CD4-positive, alpha-beta T cell treated with Interleukin-17A for 4 hours (primary cell): ENCODE measurements around the gene TMEM190.
"Not testable (repeated sequence)": the region's sequence is repeated elsewhere in the genome, so short reads cannot be mapped to it uniquely, and the experiment has no call there.

Source experiments
- DNase-seq: peaks from one replicate; pipeline ENCODE4 v3.0.0-alpha.2; 2020; ENCODE audit warnings: mixed read lengths

TMEM190 gene

DNA sequence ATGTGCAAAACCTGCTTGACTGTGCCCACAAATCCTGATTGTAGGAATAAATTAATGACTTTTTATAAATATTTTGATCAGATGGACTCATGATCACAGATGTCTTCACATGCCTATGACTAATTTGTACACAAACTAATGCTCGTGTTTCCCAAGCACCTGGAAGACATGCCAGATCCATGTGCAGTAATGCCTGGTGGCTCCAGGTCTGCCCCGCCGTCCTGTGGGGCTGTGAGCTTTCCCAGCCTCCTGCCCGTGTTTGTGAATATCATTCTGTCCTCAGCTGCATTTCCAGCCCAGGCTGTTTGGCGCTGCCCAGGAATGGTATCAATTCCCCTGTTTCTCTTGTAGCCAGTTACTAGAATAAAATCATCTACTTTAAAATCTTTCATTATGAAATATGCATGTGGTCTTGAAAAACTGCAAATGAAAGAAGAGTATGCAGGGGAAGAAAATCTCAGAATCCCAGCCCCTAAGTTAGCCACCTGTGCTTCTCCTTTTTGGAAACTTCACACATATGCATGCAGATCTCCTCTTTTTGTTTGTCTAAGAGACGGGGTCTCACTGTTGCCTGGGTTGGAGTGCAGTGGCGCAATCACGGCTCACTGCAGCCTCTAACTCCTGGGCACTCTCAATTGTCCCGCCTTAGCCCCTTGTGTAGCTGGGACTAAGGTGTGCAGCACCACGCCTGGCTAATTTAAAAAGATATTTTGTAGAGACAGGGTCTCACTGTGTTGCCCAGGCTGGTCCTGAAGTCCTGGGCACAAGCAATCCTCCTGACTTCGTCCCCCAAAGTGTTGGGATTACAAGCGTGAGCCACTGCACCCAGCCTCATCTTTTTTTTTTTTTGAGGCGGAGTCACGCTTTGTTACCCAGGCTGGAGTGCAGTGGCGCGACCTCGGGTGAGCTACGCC is 15.3 kb downstream of the TMEM190 start:
- no peak for DNase-seq

DNA sequence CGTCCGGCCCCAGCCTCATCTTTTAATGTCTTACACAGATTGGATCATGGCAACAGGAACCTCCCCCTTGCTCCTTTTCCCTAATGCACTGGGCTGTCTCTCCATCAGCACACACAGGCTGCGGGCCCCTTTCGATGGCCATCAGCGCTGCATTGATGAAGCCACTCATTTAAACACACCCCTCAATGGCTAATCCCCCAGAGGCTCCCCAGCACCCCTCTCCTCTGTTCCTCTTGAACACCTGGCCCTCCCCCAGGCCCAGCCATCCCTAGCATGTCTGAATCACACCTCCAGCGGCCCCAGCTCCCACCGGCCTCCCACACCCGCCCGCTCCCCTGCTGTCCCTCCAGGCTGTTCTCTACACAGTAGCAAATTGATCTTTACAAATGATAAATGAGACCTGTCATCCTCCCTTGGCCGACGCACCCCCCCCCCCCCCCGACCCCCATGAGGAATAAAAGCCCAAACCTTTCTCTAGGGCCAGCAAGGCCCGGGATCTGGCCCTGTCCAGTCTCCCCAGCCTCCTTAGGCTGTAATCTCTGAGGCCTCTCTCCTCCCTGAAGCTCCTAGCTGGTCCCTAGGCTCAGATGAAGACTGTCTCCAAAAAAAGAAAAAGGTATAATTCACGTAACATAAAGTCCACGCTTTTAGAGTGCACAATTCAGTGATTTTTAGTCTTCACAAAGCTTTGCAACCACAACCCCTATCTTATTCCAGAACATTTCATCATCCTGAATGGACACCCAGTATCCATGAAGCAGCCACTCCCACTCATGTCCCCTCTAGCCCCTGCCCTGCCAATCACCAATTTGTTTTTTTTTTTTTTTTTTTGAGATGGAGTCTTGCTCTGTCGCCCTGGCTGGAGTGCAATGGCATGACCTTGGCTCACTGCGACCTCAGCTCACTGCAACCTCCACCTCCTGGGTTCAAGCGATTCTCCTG is 16.5 kb downstream of the TMEM190 start:
- no peak for DNase-seq

DNA sequence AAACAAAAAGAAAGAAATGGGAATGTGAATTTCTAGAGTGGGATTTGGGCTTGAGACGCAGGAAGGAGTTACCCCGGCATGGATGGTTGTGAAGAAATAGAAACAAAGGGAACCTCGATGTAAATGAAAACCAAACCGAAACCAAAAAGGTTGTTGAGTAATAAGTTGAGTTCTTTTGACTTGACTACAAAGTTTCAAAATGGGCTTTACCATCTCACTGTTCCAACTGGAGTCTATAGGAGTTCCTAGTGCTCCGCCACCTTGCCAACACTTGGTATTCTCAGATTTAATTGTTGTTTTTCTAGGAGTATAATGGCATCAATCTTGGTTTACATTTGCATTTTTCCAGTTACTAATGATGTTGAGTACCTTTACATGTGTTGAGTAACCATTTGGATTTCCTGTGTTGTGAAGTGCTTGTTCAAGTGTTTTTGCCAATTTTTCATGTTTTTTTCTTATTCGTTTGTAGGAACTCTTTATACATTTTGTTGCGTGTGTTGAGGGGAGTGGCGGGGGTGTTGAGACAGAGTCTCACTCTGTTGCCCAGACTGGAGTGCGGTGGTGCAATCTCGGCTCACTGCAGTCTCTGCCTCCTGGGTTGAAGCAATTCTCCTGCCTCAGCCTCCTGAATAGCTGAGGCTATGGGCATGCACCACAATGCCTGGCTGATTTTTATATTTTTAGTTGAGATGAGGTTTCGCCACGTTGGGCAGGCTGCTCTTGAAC is 21.7 kb downstream of the TMEM190 start:
- no peak for DNase-seq

DNA sequence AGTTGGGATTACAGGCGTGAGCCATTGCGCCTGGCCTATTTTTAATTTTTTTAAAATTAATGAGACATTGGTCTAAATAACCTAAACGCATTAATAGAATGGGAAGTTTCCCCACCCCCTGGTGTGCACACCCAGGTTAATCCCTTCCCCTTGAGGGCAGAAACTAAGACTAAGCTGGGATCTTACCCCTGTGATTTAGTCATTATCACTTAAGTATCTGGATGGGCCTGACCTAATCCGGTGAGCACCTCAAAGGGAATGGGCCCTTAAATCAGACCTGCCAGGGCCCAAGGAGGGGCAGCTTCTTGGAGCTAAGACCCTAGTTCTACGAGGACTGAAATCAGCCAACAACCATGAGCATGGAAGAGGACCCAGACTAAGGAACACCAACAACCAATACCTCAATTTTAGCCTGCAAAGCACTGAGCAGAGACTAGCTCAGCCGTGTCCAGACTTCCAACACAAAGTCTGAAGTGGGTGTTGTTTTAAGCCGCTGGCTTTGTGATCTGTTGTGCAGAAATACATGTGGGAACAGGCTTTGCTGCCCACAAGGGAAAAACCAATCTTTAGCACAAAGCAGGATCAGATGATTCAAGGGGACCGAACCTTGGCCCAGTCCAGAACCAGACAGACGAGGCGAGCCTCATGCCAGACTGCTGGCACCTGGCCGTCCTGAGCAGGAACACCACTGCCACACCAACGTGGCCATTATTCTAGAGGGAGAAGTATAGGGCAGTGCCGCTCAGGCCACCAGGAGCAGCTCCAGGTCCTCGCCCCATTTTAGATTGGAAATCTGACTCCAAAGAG is 23.9 kb downstream of the TMEM190 start:
- DNase-seq = no peak

DNA sequence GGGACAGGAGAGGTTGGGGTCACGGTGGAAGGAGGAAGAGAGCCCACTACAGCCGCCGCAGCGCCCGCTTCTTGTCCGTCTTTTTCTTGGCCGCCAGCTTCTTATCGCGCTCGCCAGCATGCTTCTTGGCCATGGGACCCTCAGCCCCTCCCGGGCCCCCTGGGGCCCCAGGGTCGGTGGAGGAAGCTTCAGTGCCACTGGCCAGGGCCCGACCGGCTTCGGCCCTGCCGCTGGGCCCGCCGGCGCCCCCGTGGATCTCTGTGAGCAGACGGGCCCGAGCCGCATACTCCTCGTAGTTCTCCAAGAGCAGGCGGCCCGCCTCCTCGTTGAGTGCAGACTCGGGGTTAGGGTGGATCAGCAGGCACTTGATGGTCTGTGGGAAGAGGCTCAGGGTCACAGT is 24.8 kb downstream of the TMEM190 start:
- not testable (repeated sequence) for DNase-seq

DNA sequence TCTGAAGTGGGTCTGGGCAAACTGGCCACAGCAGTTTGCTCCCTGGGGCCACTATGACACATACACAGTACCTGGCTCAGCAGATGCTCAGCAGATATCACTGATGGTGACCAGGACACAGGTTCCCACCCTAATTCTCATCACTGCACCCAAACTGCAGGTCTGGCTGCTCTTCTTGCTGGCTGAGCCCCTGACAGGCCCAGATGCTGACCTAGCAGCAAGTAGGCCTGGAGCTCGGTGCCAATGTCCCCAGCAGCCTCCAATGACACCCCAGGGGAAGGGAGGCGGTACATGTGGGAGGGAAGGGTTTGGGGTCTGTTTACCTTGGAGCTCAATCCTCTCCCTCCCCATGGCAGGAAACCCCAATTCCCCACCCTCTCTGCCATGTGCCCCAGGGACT is 25.9 kb downstream of the TMEM190 start:
- no peak for DNase-seq

DNA sequence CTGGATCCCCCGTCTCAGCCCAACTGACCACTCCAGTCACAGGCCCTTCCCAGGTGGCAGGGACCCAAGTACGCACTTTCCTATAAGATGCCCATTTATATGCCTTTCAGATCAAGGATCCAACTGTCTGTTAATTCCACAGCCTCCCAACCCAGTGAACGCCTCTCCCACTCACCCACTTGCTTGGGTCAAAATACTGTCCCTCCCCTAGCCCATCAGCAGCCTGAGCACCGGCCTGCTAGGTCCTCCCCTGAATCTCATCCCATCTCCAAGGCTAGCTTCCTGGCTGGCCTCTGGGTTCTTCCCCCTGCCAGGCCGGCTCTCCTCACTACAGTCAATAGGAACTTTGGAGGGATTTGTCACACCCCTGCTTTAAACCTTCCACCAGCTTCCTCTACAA is 29.0 kb downstream of the TMEM190 start:
- no peak for DNase-seq

DNA sequence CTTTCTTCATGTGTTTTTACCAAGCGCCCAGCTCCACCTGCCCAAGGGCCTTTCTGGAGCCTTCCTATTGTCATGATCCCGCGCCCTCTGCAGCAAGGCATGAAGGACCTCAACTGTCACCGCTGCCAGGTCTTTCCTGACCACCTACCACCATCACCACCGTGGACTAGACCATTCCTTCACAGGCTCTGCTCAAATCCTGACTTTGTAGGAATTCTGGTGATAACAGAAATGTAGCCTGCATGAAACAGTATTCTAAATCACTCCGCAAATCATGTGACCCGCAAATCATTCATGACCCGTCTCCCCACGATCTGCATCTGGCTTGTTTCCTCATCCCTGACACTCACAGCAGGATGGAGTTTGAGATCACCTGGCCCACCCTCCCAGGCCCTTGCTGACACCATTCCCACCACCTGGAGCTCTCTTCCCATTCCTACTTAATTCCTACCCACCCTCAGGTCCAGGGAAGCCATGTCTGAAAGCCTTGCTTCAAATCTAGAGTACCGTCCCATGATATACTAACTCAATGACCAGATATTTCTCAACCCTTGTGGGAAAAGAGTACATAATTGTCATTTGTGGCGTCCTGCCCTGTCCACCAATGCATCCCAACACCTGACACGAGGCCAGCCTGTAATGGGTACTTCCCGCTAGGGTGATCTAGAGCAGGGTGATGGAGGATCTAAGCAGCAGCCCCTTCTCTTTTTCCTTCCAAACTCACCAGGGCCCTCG is 29.6 kb downstream of the TMEM190 start:
- DNase-seq = no peak

DNA sequence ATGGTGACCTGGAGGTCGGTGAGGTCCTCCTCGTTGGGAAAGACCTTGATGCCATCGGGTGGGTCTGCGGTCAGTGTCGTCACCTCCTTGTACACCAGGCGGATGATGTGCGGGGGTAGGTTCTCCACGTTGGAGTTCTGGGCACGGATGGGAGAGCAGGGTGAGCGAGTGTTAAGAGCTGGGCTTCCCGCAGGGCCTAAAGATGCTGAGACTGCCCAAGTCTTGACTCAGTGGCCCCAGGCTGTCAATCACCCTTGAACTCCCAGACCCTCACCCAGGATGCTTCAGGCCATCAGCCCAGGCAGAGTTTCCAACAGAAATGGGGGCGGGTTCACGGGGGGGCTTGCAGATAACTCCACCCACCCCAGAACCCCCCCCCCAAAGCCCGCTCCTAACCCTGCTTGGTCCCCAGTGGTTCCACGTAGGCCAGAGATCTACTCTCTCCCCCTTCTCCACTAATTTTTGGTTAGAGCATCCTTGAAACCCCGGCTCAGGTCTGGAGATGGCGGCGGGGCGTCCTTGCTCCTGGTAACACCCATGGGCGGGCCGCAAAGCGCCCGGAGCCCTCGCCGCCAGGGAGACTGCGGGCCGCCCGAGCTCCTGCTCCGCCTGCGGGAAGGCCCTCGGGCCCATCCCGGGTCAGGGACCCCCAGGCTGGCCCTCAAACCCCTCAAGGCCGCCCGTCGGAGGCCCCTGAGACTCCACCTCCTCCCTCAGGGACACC is 30.4 kb downstream of the TMEM190 start:
- DNase-seq = peak; percentile 46

DNA sequence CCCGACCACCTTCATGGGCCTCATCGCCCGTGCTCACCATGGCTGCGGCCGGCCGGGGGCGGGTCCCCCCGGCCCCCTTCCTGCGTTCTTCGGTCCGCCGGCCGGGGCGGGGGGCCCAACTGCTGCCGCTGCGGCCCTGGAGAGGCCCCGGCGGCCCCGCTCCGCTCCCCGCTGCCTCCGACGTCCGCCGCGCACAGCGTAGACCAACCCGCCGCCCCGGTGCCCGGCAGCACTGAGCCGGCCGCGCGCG is 30.8 kb downstream of the TMEM190 start, which contains the start of gene UBE2S:
TSS of gene UBE2S (minus strand) at position 239 of the 250 bp plus-strand sequence. CDS start at position 40, 199 bp downstream.
- not testable (repeated sequence) for DNase-seq

DNA sequence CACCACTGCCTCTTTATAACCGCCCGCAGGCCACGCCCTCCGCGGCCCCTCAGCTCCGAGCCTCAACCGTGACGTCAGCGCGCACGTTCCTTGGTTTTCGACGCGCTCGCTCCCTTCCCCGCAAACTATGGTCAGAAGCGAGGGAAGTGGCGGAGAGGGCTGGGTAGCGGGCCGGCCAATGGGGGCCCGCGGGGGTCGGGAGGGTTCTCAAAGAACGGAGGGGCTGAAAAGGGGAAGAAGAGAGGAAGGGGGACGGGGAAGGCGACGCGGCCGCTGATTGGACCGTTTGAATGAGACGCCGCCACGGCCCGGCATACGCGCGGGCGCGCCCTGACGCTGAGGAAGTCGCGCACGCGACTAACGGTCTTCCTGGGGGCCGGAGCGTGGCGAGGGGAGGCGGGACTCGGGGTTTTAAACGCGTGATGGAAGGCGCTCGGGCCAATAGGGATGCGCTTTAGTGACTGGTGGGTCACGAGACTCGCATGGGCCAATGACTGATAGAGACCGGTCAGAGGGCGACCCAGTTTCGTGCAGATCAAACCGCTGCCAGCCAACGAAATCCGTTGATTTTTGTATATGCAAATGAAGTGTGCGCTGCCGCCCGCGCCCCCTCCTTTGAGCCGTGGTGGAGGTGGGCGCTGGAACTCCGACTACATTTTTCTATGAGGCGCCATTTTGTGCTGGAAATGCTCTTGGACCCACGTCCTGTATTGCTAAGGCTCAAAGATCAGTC is 31.3 kb downstream of the TMEM190 start:
- peak; percentile 97 for DNase-seq

DNA sequence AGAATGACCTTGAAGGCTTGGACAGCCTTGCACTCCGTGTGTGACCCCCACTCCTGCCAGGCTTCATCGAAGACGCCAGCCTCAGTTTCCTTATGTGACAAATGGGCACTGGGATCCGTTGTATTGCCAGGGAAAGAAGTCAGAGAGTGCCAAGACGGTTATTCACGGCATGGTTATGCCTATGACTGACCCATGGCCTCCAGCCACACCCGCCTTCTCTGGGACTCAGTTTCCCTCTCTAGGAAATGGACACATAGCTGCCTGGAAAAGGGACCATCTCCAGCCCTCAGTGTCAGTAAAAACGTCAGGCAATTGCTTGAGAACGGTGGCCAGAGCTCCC is 31.9 kb downstream of the TMEM190 start:
- DNase-seq = no peak

DNA sequence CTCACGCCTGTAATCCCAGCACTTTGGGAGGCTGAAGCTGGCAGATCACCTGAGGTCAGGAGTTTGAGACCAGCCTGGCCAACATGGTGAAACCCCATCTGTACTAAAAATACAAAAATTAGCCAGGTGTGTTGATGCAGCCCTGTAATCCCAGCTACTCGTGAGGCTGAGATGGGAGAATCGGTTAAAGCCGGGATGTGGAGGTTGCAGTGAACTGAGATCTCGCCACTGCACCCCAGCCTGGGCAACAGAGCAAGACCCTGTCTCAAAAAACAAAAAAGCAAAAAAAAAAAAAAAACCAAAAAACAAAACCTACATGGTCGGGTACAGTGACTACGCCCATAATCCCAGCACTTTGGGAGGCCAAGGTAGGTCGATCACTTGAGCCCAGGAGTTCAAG is 32.6 kb downstream of the TMEM190 start:
- DNase-seq = not testable (repeated sequence)

DNA sequence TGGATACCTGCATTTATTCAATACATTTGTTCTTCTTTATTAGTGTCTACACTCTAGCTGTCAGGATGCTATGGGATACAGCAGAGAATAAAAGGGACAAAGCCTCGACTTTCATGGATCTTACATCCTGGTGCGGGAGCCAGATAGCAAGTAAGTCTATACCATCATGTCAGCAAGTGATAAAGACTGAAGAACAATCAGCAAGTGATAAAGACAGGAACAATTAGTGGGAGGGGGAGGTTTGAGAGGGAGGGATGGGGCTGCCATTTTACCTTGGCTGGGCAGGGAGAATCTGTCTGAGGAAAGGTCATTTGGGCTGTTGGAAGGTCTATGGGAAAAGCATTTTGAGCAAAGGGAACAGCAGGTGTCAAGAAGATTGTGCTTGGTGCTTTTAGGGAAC is 33.5 kb downstream of the TMEM190 start:
- DNase-seq = no peak

DNA sequence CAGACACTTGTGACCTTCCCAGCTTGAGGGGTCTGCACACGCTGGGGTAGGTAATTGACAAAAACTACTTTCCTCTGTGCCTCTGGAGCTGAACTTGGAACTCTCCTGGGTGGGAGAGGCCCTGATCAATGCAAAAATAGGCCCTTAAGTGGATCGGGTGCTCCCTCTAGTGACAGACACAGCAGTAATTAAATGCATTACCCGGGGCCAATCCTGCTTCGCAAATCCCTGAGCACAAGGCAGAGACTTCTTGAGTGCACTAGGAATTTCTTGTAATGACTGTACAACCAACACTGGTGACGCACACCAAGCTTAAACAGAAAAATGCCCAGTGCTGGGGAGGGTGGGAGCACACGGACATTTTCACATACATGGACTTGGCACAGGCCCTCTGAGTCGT is 41.6 kb downstream of the TMEM190 start:
- DNase-seq = peak; percentile 72

DNA sequence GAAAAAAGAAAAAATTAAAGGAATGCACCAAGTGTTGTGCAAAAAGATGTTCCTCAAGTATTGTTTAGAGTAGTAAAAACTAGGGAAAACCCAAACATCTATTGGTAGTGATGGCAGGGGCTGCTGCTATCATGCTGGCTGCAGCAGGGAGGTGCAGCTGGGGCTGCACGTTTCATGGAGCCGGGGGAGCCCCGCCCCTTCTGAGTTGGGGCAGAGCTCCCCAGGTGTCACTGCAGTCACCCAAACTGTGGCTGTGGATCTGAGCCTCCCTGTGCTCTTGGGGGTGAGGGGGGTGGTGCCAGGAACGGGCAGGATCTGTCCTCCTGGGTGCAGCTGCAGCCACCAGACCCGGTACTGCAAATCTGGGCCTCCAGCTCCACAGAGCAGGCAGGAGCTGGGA is 42.5 kb downstream of the TMEM190 start:
- DNase-seq = no peak

DNA sequence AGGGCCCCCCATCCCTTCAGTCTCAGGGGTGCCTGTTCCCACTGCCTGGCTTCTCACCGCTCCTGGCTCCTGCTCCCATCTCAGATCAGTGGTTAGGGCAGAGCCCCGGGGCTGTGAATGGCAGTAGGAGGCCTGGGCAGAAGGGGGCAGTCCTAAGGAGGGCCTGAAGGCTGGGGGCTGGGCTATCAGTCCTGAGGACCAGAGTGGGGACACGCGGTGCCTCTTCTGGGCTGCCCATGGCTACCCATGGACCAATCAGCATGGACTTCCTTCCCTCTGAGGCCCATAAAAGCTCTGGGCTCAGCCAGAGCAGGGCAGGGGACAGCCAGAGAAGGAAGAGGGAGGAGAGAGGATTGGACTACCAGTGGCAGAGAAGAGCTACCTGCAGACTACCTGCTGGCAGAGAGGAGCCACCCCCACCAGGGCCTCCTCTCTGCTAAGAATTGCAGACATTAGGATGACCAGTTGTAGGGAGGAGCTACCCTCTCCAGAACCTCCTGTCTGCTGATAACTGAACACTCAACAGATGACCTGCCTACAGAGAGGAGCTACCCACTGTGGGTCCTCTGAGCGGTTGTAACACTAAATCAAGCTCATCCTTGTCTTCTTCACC is 43.1 kb downstream of the TMEM190 start:
- no peak for DNase-seq

DNA sequence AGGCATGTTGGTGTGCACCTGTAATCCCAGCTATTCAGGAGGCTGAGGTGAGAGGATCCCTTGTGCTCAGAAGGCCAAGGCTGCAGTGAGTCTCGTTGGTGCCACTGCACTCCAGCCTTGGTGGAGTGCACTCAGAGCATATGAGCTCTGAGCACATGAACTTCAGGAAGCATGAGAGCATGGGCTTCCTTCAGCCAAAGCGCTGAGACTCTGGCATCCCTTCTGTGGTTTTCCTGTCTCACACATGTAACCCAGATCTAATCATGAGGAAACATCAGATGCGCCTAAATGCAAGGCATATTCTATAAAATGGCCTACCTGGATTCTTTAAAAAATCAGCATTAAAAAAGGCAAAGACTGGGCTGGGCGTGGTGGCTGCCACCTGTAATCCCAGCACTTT is 44.7 kb downstream of the TMEM190 start:
- peak; percentile 68 for DNase-seq

DNA sequence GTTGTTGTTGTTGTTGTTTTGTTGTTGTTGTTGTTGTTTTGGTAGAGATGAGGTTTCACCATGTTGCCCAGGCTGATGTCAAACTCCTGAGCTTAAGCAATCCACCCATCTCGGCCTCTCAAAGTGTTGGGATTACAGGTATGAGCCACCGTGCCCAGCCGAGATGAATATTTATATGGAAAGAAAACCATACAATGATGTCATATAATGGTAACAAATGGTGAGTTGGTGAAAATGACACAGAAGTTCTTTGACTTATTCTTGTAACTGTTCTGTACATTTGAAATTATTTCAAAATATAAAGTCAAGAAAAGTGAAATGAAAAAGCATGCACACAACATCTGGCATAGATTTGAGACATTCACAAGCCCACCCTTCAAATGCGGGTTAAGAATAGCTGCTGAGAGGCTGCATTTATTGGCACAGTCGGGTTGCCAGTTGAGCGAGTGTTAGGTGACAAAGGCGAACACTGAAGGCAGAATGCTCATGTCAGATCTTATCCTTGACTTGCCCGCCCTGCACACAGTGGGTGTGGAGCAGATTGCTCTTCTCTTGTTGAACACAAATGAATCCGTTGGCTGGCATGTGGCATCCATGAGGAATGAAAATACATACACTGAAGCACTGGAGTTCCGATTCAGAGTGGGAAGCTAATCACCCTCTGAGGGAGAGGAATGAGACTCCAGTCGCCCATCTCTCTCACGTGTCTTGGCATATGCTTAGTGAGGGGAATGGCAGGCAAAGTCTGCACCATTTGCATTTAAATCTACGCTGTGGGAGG is 46.8 kb downstream of the TMEM190 start:
- DNase-seq = no peak
